Activated T-cell treated with anti-CD3 and anti-CD28 coated beads, Interleukin-2, amount 50 U/mL, for 48 hours (primary cell): ENCODE results near the gene KRTAP23-1.

Source experiments
- DNase-seq, 2 experiments: peaks; one replicate each; pipeline ENCODE4 v3.0.0-alpha.2; 2020

KRTAP23-1 gene, protein sequence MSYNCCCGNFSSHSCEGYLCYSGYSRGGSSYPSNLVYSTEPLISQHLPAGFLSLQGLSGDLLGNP

DNA sequence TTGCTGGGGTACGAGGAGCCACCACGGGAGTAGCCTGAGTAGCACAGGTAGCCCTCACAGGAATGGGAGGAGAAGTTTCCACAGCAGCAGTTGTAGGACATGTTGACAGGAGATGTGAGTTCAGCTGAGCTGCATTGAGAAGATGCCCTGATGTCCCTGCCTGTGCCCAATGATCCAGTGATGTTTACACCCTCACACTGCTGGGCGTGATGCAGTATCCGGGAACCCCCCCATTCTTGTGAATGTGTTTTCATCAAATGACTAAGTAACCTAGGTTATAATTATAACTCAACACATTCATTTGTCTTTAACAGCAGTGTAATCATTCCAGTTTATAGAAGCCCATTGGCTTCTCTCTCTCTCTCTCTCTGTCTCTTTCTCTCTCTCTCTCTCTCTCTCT is at the start of gene KRTAP23-1:
Gene KRTAP23-1, minus strand, starts transcription at position 101 of the 400 bp plus-strand sequence. Its CDS starts 0 bp downstream, at position 101.
- DNase-seq, result no peak

DNA sequence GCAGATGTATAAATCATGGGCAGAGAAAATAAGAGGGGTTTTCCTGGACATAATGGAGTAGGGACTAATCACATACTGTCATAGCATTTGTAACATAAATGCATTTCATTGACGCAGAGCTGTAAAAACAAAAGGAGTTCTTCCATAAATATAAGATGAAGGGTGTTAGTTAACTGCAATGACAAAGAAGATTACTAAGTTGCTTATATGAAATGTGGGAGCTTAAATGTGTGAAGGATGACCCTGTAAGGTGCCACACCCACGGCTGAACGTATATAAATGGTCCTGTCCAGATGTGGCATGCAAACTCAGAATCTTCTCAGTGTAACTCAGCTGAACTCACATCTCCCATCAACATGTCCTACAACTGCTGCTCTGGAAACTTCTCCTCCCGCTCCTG is 47.3 kb upstream of the KRTAP23-1 start, which contains the start of gene KRTAP13-1:
Gene KRTAP13-1, plus strand, starts transcription at position 301 of the 400 bp plus-strand sequence. Its CDS starts 56 bp downstream, at position 357.
- no peak for DNase-seq

DNA sequence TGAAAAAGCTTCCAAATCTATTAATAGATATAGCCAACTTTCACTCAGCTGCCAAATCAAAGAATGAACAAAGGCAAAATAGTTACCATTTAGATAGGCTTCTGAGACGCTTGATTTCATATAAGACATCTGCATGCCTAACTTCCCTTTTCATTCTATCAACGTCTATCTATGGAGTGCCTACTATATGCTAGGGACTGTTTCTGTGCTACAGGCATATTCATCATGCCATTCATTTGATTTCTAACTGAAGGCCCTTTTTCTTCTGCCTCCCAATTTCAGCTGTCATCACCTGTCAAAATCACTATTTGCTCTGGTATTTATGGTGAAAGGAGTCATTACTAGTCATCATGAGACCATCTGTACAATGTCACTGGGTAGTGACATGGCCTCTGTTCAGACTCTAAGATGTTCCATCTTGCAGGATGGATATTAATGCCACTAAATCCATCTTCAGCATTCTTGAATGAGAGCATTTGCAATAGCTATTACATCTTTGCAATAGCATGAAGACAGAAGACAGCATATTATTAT is 43.2 kb upstream of the KRTAP23-1 start:
- no peak for DNase-seq

DNA sequence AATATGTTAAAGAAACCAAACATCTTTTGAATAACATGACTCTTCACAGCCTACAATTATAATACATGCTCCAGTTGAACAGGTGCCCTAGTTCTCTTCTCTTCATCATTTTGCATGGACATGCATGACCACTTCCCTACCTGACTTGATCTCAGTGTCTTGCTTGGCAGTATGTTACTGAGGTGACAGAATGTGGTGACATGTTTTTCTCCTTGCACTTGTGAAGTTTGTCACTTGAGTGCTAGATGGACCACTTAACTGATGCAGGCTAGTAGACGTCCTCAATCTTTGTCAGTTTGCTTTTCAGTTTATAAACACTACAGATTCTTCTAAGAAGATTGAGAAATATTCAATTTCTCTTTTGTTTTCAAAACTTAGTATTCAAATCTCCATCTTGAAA is 33.8 kb upstream of the KRTAP23-1 start:
- no peak for DNase-seq

DNA sequence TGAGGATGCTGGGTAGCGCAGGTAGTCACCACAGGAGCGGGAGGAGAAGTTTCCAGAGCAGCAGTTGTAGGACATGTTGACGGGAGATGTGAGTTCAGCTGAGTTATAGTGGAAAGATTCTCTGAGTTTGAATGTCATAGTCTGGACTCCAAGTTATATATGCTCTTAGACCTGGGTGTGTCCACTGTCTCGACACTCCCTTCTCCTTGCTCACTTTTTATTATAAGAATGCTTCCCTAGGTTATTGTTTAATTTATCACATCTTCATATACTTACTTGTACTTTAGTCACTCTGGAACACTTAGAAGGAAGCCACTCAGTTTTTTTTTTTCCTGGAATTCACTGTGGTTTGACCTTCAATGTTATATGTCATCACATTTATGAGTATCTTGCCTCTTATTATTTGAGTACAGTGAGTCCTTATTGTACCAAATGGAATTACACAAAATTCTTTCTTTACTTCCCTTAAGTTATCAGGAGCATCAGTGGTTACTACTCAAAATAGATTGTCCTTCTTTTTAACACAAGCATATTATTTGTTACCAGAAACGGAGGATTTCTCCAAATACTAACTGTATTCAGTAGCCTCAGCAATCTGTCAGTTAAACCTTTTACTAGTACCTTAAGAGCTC is 23.8 kb upstream of the KRTAP23-1 start, which contains the start of gene KRTAP13-2:
Gene KRTAP13-2, minus strand, starts transcription at position 133 of the 632 bp plus-strand sequence. Its CDS starts 58 bp downstream, at position 75.
- DNase-seq, result no peak

DNA sequence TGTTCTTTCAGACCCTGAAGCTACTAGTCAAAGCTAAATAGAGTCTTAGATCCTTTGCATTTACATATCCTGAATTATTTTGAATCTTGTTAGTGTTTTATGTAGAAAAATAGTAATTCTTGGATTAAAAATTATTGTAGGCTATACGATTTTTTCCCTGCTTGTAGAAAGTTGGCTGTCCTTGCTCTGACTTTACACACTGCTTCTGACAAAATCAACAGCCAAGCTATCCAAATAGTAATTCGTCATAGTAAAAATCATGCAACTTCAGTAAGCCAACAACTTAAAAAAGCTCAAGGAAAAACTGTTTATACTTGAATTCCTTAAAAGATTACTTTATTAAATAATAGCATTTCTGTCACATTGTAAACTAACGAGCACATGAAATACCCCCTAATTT is 7.5 kb upstream of the KRTAP23-1 start:
- DNase-seq, result no peak

DNA sequence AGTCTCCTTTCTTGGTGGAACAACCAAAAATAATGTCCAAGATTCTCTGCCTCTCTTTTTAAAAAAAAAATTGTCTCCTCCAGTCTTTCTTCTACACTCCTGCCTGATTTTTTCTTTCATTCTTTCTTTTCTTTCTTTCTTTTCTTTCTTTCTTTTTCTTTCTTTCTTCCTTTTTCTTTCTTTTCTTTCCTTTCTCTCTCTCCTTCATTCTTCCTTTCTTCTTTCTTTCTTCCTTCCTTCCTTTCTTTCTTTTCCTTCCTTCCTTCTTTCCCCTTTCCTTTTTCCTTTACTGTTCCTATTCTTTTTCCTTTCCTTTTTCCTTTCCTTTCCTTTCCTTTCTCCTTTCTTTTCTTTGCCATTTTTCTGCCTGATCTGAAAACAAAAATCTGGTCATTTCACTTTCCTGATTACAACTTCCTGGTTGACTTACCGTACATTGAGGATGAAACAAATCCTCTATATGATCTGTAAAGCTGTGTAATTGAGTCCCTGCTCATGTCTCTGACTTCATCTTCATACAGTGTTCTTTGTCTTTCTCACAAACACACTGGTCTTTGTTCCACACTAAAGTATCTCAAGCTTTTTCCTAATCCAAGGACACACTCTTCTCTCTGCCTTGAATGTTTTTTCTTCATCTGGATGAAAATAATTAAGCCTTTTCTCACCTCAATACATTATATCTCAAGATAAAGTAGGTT is 6.1 kb upstream of the KRTAP23-1 start:
- no peak for DNase-seq

DNA sequence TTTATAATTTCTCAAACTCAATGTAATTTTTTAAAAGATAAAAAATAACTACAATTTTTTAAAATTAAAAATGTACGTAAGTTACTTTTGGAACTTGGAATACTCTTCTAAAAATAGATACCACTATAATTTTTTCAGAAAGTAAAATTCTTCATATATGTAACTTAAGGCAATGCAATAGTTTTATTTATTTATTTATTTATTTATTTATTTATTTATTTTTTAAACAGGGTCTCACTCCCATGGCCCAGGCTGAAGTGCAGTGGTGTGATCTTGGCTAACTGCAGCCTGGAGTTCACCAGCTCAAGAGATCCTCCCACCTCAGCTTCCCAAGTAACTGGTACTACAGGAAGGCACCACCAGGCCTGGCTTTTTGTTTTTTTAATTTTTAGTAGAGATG is 3.1 kb upstream of the KRTAP23-1 start:
- no peak for DNase-seq

DNA sequence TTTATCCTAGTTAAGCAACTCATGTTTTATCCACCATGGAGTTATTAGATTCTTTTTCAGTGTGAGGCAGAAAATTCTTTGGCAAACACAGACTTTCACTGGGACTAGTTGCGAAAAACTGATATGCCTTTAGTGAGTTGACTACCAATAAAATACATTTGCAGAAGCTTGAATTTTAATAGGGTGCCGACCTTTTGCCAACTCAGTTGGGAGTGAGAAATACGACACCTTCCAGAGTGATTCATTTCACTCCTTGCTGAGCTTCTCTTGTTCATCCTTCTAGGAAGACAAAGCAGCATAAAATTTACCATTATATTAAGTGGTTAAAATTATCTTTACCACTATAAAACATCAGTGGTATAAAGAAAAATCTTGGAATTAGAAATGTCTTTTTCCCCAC is 1.2 kb upstream of the KRTAP23-1 start:
- DNase-seq, result no peak

DNA sequence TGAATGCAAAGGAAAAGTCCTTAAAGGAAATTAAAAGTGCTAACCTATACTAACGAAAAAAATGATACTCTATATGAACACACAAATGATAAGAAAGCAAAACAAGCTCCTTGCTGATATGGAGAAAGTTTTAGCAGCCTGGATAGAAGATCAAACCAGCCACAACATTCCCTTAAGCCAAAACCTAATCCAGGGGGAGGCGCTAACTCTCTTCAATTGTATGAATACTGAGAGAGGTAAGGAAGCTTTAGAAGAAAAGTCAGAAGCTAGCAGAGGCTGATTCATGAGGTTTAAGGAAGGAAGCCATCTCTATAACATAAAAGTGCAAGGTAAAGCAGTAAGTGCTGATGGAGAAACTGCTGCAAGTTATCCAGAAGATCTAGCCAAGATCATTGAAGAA is 3.4 kb downstream of the KRTAP23-1 start:
- no peak for DNase-seq

DNA sequence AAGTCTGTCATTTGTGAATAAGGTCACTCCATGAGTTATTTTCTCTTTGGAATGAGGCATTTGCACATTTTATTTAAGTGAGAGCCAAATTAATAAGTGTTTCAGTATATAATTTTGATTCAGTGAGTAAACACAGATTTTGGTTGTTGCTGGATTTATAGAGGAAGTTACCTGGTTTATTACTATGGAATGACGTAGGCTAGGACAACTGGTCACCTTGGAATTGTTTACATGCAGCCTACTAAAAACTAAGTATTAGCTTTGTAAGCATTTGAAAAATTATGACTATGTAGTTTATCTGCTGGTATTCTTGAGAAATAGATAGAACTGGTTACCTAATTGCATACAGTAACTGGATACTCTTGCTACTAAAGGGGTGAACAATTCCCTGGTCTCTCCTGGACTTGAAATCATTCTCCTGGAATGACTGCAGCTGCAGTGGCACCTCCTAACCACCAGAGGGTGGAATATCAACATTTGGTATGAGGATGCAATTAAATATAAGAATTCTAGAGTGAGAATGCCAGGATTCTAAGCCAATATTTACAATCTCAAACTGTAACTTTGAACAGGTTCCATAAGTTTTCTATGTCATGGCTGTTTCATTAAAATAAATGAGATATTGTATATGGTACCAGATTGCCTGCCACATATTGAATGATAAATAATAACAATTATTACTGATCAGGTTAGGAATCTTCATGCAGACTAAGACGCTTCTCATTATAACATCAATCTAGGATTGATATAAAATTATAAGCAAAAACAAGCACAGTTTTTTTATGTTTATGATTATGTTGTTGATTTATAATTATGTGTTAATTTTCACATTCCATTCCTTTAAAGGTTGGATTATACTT is 7.5 kb downstream of the KRTAP23-1 start:
- DNase-seq, result peak; percentile 43 to 47

DNA sequence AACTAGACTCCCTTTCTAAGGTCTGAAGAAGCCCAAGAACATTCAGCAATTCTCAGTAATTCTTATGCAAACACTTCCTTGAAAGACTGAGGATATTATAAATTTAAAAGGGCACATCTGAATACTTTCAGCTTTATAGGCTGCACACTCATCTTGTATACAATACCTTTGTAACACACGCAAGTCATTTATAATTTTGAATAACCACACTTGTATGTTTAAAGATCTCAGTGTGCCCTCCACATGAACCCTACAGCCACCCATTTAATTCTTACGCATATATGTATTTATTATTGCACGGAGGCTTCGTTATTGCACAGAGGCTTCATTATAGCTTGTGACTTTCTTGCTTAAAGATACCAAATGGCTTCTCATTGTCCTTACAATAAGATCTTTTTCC is 9.7 kb downstream of the KRTAP23-1 start:
- DNase-seq, result no peak

DNA sequence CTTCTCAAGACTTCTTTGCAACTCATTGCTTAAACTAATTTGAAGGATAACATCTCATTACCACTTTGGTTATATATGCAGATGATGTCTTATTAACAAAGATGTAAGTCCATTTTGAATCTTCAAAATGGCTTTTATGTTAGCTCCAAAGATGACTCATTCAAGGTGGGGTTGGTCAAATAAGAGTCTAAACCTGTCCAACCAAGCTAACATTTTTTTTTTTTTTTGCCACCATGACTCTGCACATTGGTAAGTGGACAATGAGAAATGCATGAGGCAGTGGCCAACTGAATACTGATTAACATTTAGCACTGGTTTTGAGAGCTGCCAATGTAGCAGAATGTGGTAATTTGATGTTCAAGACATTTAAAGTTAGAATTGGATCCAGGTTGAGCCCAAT is 10.6 kb downstream of the KRTAP23-1 start:
- DNase-seq, result no peak

DNA sequence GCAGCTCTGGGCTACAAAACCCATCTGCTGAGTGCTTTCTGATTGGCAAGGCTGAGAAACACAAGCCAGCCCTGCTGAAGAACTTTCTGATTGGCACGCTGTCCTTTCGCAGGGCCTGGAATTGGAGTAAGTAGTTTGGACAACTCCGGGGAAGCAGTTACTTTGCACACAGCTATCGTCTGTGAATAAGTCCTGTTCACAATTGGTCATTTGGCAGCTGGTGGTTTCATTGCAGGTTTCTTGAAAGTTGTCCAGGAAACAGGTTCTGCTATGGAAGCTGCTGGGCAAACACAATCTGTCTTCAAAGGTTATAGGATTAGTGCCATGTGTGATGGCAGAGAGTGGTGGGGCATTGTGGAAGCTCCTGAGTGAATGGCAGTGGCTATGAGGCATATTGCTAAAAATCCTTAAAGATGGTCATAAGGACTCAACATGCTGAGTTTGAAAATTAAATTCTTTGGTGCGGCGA is 11.1 kb downstream of the KRTAP23-1 start, which contains the start of gene KRTAP27-1:
Gene KRTAP27-1, minus strand, starts transcription at position 419 of the 469 bp plus-strand sequence. Its CDS starts 26 bp downstream, at position 393.
- DNase-seq, result no peak

DNA sequence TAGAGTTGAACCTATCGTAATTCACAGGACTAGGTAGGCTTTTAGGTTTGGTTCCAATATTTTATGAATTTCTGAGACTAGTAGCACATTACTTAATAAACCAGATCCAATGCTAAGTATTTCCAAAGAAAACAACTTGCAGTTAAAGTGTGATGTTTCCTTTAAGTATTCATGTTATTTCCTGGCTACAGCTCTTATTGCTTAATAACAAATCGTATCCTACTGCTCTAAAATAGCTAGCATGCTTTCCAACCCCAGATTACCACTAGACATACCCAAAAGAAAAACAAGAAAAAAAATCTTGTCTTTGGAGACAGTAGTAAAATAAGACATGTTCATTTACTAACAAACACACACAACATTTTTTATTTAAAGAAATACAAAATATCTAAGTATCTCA is 11.8 kb downstream of the KRTAP23-1 start:
- no peak for DNase-seq

DNA sequence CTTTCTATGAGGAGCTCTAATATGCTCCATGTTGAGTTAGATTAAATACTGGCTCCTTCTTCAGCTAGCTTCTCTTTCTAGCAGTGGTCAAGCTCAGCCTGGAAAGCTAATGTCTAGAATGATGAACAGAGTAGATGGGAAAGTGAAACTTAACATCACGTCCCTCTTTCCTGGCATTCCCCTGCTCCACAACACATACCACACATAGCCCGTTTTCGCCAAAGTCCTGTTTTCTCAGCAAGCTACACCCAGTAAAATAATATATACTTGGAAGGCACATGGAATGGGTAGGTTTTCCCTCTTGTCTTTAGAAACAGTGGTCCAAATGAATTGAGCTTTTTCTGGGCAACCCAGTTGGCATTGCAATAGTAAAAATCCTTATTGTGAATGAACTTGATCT is 14.7 kb downstream of the KRTAP23-1 start:
- no peak for DNase-seq

DNA sequence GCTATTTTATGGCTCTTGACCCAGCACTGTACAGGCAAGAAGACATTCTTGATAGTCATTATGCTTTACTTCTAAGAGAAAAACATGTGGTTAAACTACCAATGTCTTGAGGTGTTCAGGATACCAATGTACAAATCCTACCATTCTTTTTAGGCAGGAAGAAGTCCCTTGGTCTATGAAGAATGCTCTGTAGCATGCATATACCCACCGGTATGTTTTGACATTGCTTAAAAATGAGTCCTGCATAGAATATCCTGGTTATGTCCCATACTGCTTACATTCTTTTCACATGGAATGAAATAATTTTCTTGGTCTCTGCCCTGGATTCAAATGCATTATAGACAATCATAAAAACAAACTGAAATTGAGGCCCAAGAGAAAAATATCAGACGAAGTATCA is 15.7 kb downstream of the KRTAP23-1 start:
- DNase-seq, result no peak

DNA sequence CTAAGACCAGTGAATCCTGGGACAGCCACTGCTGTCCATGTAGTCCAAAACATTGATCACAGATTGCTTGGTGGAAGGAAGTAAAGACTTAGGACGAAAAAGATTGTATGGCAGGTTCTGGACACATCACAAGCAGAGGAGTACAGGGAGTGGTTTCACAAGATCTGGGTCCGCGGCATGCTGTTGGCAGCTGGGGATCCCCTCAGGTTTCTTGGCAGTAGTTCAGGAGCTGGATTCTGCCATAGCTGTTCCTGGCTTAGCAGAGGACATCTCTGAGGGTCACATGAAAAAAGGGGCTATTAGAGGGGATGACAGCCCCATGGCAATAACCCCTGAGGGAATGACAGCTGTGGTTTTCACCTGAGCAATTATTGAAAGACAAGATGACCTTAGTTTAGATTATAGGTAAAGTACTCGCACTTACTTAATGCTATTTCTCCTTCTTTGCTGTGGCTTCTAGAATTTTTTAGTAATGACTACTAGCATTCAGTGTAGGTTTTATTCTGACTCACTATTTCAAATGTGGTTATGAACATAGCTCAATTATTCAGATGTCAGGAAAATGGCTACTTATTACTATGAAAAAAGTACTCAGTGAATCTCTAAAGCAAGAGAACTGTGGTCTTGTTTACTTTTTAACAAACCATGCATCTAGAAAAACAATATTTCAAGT is 19.1 kb downstream of the KRTAP23-1 start:
- DNase-seq, result no peak

DNA sequence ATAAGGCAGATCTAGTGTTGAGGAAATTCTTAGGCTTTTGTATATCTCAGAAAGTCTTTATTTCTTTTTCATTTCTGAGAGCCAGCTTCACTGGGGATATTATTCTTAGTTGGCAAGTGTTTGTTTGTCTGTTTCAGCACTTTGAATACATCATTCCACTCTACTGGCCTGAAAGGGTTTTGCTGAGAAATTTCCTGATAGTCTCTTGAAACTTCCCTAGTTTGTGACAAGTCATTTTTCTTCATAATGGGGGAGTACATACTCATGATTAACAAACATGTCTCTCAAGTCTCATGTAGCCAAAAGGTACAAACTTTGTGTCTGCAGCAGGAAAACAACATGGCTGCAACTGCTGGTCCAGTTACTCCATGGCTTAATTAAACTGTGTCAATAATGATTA is 22.0 kb downstream of the KRTAP23-1 start:
- no peak for DNase-seq

DNA sequence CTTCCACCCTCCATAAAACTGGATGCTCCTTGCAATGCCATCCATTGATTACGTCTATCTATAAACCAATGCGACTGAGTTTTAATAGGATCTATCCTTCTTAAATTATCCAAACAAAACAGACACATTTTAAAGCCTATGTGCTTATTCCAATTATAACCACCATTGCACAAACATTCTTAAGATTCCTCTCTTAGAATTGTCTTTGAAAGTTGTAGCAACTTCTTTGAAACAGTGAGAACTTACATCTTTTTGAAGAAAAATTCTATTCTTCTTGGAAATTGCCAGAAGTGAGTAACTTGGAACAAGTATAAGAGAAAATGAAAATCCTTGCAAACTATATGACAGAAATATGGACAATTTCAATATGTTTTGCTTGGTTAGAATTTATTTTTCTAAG is 28.2 kb downstream of the KRTAP23-1 start, which contains the start of gene KRTAP26-1:
Gene KRTAP26-1, minus strand, starts transcription at position 101 of the 400 bp plus-strand sequence. CDS start 280 bp downstream, outside the sequence.
- DNase-seq, result no peak

DNA sequence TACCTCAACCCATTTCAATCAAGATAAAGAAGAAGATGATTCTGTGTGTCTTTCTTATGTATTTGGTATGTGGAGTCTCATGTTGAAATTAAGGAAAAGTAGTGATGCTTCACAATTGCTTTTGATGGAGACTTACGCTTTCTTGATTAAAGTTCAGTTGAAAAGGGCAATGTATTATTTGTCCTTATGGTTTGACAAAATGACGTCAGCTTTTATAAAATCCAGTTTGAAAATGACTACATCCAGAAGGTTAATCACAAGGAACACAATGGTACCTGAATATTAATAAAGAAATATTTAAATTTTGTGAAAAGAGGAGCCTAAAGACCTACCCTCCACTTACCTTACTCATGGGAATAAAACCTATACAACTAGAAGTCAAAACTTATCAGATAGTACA is 32.7 kb downstream of the KRTAP23-1 start:
- no peak for DNase-seq

DNA sequence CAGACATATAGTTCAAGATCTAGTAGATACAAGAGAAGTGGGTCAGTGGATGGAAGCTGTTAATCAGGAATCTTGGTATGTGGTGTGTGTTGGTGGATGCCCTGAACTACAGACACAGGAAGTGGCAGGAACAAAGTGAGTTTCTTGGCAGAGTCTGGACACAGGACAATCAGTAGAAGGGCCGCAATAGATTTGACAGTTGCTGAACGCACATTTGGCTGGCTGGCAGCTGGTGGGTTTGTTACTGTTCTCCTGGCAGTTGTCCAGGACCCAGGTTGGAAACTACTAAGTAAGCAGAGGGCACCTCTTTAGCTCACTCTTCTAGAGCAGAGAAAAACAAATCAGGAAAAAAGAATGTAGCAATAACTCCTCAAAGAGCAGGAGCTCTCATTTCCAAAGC is 41.5 kb downstream of the KRTAP23-1 start:
- no peak for DNase-seq
